HFF-Myc (cell line): ENCODE results near the gene MRPL48.

ENCODE experiments used
- DNase-seq: peaks from one replicate; pipeline ENCODE4 v3.0.0-alpha.2; 2011; ENCODE audit warnings: low read depth; ENCODE audit errors: extremely low read depth
- H3K4me3 ChIP-seq: replicated peaks from 2 replicates; pipeline ENCODE4 v1.5.1; 2011; ENCODE audit warnings: low read depth, mild to moderate bottlenecking, control low read depth, low read length
- TF ChIP-seq, protein P1 (sequence below): IDR thresholded peaks from 2 replicates; pipeline ENCODE4 v1.5.1; 2012; ENCODE audit warnings: mild to moderate bottlenecking, low read depth, low read length, control low read depth; ENCODE audit errors: missing control alignments

MRPL48 gene

DNA sequence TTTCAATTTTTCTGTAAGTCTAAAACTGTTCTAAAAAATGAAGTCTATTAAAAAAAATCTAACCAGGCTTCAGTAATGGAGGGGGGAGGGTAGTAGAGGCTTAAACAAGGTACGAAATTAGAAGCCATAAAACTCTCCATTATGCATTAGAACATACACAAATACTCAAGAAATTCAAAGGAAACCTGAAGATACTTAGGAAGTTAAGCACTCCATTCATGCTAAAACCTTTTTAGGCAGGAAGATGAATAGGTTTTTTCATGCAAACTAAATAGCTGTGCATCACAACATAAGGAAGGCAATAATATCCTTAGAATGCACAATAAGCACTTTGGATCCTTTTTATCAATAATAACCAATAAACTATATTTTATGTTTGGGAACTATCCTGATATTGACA, 29.2 kb upstream of the MRPL48 start:
- H3K4me3 ChIP-seq: peak overlapping the region; percentile 79; the same call in 1 of the 2 replicates
- TF ChIP-seq, protein P1, sequence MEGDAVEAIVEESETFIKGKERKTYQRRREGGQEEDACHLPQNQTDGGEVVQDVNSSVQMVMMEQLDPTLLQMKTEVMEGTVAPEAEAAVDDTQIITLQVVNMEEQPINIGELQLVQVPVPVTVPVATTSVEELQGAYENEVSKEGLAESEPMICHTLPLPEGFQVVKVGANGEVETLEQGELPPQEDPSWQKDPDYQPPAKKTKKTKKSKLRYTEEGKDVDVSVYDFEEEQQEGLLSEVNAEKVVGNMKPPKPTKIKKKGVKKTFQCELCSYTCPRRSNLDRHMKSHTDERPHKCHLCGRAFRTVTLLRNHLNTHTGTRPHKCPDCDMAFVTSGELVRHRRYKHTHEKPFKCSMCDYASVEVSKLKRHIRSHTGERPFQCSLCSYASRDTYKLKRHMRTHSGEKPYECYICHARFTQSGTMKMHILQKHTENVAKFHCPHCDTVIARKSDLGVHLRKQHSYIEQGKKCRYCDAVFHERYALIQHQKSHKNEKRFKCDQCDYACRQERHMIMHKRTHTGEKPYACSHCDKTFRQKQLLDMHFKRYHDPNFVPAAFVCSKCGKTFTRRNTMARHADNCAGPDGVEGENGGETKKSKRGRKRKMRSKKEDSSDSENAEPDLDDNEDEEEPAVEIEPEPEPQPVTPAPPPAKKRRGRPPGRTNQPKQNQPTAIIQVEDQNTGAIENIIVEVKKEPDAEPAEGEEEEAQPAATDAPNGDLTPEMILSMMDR: no peak
- no peak for DNase-seq

DNA sequence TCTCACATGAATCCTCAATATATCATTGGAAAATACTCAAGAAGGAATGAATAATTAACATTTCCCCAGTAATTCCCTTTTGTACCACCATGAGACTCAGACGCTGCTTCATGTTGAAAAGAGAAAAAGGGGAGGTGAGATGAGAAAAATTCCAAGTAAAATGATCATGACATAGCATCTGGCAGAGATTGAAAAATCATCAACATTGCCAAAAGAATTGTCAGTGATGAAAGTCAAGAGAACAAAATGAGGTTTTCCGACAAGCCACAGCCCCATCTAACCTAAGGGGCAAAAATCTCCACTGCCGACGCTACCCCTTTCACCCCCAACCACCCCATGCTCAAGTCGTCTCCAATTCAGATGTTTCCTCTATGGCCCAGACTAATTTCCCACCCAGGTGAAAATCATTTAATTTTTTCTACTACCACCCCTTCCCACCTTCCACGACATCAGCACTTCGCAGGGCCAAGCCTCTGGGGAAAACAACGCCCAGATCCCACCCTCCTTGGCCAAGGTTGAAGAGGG, 28.0 kb upstream of the MRPL48 start:
- TF ChIP-seq, protein P1: no peak
- peak overlapping the region; percentile 79 for H3K4me3 ChIP-seq
- DNase-seq: no peak

DNA sequence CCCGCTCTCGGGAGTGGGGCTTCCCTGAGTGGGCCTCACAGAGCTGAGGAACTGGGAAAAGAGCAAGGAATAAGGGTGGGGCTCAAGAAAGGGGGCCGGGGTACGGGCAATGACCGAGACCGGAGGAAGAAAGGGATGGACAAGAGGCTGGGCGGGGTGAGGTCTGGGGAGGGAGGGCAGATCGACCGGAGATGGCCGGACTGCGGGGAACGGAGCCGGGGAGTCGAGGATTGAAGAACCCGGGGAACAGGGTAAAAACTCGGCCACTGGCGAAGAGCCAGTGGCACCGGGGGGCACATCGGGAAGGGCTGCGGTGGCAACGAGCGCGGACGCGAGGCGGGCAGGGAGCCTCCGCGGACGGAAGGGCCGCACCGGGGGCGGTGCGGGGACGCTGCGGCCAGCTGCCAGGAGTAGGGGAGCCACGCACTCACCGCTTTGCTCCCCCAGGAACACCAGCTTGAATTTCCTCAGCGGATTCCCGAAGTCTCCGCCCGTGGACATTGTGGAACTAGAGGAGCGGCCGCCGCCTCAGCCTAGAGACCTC, 27.5 kb upstream of the MRPL48 start:
- DNase-seq: no peak
- peak overlapping the region; percentile 79 for H3K4me3 ChIP-seq
- TF ChIP-seq, protein P1: no peak

DNA sequence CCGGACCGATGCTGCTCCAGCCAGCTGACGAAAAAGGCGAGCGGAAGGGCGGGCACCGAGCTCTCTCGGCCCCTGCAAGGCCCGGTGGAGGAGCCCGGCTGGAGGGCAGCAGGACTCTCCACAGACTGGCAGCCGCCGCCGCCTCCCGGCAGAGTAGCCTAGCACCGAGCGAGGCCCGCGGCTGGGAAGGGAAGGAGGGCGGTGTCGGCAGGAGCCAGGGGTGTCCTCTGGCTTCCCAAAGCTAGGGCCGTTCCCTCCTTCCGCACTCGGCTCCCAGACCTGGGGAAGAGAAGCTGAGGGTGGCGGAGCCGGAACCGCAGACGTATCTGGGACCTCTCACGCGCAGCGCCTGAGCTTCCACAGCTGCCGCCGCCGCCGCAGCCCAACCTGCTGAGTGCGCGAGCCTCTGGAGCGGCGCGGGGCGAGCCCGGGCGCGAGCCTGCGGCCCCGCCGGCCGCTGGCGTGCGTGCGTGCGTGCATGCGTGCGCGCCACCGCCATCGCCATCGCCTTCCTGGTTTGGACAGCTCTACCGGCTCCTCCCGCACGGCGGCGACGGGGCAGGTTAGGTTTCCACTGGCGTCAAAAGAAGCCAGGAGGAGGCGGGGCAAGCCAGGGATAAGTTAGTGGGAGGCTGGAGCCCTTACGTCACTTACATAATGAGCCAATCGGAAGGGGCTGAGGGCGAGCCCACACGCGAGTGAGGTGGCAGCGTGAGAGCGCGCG, 26.8 kb upstream of the MRPL48 start, which contains the start of gene RAB6A:
Gene RAB6A (minus strand): TSS at position 396 of the 724 bp plus-strand sequence. CDS start 439 bp downstream, outside the sequence.
- TF ChIP-seq, protein P1: no peak
- peak within 1 kb of the TSS; percentile 79 for H3K4me3 ChIP-seq
- DNase-seq: peak; percentile 98

DNA sequence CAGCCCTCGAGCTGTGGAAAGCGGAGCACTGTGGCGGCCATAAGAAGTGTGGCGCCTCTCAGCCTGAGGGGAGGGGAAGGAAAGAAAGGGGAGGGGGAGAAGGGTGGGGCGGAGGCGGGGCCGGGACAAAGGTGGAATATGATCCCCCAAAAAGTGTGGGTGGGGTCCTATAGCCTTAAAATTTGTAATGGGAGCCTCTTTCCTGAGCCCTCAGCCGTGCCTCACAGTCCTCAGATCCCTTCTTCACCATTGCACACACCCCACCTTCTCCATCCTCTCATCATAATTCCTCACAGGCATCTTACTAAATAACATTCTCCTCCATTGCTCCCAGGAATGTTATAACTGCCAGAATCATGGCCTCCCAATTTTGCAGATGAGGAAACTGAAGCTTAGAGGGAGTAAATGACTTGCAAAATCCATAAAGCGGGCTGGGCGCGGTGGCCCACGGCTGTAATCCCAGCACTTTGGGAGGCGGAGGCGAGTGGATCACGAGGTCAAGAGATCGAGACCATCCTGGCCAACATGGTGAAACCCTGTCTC, 26.2 kb upstream of the MRPL48 start:
- peak overlapping the region; percentile 10; the same call in 1 of the 2 replicates for H3K4me3 ChIP-seq
- DNase-seq: no peak
- TF ChIP-seq, protein P1: no peak

DNA sequence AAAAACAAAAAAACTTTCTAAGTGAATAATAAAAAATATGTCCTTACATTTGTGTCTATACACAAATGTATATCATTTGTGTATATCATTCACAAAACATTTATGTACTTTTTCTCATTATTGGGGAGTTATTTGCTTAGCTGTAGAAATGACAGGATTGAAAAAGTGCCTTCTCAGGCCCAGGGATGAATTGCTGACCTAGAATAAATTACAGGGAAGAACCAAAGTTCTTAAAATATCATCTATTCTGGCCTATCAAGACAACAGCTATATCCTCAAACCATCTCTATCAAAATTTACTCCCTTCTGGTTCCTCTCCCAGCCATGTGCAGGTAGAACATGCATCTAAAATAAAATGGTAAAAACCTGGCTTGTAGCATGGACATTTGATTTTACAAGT, 24.9 kb upstream of the MRPL48 start:
- DNase-seq: no peak
- no peak overlapping the region for H3K4me3 ChIP-seq
- TF ChIP-seq, protein P1: no peak
